ENCODE results near the gene RARA. TPM values are rescaled to one million over a fixed set of nuclear protein-coding genes. Genes with fewer than 3 reads are reported as not detected.
"Not testable (repeated sequence)": the region's sequence is repeated elsewhere in the genome, so short reads cannot be mapped to it uniquely, and the experiment has no call there.

Gene RARA
- total RNA-seq, 2 donors from 2014 or later: 28.5 to 51.7 TPM

DNA sequence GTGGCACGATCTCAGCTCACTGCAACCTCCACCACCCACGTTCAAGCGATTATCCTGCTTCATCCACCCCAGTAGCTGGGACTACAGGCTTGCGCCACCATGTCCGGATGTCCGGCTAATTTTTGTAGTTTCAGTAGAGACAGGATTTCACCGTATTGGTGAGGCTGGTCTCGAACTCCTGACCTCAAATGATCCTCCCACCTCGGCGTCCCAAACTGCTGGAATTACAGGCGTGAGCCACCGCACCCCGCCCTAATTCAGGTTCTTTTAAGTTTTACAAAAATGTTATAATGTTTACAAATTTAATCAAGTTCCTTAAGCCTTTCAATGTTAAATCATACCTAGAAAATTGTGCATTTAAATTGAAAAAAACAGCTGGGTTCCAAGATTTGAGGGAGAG, 68.9 kb downstream of the RARA start:
- H3K4me3 ChIP-seq: no peak overlapping the region
- H3K9me3 ChIP-seq: no peaks in the 10 kb centered on the region
- no peak overlapping the region for H3K27ac ChIP-seq
- TF ChIP-seq, protein P1, sequence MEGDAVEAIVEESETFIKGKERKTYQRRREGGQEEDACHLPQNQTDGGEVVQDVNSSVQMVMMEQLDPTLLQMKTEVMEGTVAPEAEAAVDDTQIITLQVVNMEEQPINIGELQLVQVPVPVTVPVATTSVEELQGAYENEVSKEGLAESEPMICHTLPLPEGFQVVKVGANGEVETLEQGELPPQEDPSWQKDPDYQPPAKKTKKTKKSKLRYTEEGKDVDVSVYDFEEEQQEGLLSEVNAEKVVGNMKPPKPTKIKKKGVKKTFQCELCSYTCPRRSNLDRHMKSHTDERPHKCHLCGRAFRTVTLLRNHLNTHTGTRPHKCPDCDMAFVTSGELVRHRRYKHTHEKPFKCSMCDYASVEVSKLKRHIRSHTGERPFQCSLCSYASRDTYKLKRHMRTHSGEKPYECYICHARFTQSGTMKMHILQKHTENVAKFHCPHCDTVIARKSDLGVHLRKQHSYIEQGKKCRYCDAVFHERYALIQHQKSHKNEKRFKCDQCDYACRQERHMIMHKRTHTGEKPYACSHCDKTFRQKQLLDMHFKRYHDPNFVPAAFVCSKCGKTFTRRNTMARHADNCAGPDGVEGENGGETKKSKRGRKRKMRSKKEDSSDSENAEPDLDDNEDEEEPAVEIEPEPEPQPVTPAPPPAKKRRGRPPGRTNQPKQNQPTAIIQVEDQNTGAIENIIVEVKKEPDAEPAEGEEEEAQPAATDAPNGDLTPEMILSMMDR (IDR thresholded peaks at IDR 0.05): no peak
- H3K27me3 ChIP-seq: no peaks in the 10 kb centered on the region
- no peaks in the 10 kb centered on the region for H3K4me1 ChIP-seq
- H3K36me3 ChIP-seq: no peaks in the 10 kb centered on the region
- no peak for DNase-seq (ENCODE audit: low spot score)

DNA sequence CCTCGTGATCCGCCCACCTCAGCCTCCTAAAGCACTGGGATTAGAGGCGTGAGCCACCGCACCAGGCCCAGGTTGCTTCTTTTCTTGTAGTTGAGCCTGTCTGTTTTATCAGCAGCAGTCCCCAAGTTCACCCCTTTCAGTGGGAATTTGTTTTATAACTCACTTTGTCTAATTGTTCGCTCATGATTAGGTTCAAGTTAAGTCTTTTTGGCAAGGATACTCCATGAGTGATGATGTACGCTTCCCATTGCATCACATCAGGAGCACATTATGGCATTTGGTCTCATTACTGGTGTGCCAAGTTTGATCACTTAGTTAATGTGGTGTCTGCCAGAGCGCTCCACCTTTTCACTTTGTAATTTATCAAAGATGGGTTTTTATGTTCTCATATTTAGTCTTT, 70.0 kb downstream of the RARA start:
- Histone ChIP-seq H3K4me3 (no peak overlapping the region), H3K9me3 (no peaks in the 10 kb centered on the region), H3K27me3 (no peaks in the 10 kb centered on the region), H3K4me1 (no peaks in the 10 kb centered on the region), H3K27ac (no peak overlapping the region), H3K36me3 (no peaks in the 10 kb centered on the region)
- TF ChIP-seq, protein P1 (IDR thresholded peaks at IDR 0.05): no peak
- DNase-seq (ENCODE audit: low spot score): no peak

- no peaks in the 10 kb centered on the region for H3K27me3 ChIP-seq
- H3K9me3 ChIP-seq: no peaks in the 10 kb centered on the region
- H3K4me1 ChIP-seq: no peaks in the 10 kb centered on the region
- H3K36me3 ChIP-seq: no peaks in the 10 kb centered on the region
- no peak overlapping the region for H3K27ac ChIP-seq
- no peak for DNase-seq (ENCODE audit: low spot score)
- H3K4me3 ChIP-seq: no peak overlapping the region
- TF ChIP-seq, protein P1 (IDR thresholded peaks at IDR 0.05): no peak
These were observed 73.3 kb downstream of the RARA start for GRCh38 chr17:40382251-40382650.

DNA sequence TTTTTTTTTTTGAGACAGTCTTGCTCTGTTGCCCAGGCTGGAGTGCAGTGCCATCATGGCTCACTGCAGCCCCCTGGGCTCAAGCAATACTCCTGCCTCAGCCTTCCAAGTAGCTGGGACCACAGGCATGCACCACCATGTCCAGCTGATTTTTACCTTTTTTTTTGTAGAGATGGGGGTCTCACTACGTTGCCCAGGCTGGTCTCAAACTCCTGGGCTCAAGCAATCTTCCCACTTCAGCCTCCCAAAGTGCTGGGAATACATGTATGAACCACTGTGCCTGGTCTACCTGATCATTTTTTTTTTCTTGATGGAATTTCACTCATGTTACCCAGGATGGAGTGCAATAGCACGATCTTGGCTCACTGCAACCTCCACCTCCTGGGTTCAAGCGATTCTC, 77.6 kb downstream of the RARA start:
- not testable (repeated sequence) for H3K27me3 ChIP-seq; H3K4me3 ChIP-seq; H3K27ac ChIP-seq; H3K36me3 ChIP-seq; DNase-seq (ENCODE audit: low spot score); H3K9me3 ChIP-seq; H3K4me1 ChIP-seq

DNA sequence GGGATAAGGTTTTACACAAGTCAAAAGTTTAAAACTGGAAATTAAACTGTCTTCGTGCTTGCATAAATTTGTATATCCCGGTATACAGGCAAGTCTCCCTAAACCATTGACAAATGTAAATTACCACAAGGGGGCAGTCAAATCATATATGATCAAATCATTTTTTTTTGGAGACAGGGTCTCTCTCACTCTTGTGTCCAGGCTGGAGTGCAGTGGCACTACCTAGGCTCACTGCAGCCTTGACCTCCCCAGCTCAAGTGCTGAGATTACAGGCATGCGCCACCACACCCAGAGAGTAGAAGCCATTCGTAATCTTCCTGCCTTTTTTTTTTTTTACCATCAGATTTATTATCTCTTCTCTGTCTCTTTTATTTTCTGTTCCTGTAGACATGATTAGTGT, 90.2 kb downstream of the RARA start:
- no peak for DNase-seq (ENCODE audit: low spot score)
- no peaks in the 10 kb centered on the region for H3K4me1 ChIP-seq
- H3K4me3 ChIP-seq: no peak overlapping the region
- TF ChIP-seq, protein P1 (IDR thresholded peaks at IDR 0.05): peak; percentile 20 to 74
- no peaks in the 10 kb centered on the region for H3K27me3 ChIP-seq
- no peaks in the 10 kb centered on the region for H3K9me3 ChIP-seq
- no peaks in the 10 kb centered on the region for H3K36me3 ChIP-seq
- H3K27ac ChIP-seq: no peak overlapping the region

DNA sequence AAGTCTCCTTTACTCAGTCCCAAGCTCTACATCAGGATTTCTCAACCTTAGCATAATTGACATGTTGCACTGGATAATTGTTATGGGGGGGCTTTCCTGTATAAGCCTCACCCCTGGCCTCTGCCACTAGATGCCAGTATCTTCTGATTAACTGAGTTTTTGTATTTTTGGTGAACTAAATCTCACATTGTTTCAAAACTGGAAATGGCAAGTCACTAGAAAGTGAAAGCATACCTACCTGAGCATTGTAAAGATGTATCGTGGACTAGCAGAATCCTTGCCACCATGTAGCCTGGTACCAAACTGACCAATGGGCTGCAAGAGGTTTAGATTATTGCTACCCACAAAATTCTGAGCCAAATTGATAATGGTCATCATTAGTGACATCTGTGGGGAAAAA, 93.7 kb downstream of the RARA start:
- H3K27me3 ChIP-seq: no peaks in the 10 kb centered on the region
- H3K9me3 ChIP-seq: no peaks in the 10 kb centered on the region
- DNase-seq (ENCODE audit: low spot score): no peak
- no peaks in the 10 kb centered on the region for H3K4me1 ChIP-seq
- TF ChIP-seq, protein P1 (IDR thresholded peaks at IDR 0.05): no peak
- no peak overlapping the region for H3K4me3 ChIP-seq
- H3K36me3 ChIP-seq: no peaks in the 10 kb centered on the region
- H3K27ac ChIP-seq: no peak overlapping the region
